Measurements from ENCODE around the gene CFAP97.
"Not testable (repeated sequence)": the region's sequence is repeated elsewhere in the genome, so short reads cannot be mapped to it uniquely, and the experiment has no call there.

Gene CFAP97

DNA sequence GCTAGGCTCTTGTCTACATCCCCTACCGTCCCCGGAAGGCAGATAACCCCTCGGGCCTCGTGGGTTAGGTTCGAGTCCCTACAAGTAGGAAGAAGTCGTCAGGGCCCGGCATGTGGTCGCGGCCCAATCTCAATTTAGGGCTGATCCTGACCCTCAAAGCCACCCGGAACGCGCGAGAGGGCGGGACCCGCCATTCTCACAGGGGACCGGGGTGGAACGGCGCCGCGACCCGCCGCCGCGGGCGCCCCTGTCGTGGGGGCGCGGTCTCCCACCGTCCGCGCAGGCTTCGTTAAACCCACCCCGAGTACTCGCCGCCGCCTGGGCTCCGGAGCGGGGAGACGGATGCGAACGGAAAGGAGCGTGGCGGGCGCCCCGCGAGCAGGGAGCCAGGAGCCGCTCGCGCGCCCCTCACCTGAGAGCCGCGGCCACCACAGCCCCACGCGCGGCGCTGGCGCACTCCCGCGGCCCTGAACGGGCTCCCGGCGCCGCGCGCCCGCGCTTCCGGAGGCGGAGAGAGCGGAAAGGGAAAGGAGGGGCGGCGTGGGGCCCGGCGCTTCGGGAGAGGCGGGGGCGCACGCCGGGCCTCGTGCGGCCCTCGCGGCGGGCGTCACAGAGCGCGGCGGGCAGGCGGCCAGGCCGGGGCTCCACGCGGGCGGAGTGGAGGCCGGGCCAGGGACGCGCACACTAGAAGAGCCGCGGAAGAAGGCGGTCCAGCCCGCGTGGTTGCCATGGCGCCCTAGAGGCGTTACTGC is at the start of gene CFAP97:
Gene CFAP97 (minus strand): TSS at position 515 of the 752 bp plus-strand sequence. CDS start 12,804 bp downstream, outside the sequence.
- Histone ChIP-seq H3K36me3 (ENCODE audit: control insufficient read depth, insufficient read depth, low read length) (no peaks in the 10 kb centered on the region), H3K9me3 (ENCODE audit: control insufficient read depth, insufficient read depth, low read length) (no peaks in the 10 kb centered on the region), H3K4me1 (ENCODE audit: control insufficient read depth, insufficient read depth, low read length) (peaks cover 12% of the 10 kb centered on the region), H3K4me3 (ENCODE audit: low read depth, low read length) (peak within 1 kb of the TSS; percentile 58), H3K9ac (ENCODE audit: low read depth, low read length) (peak within 1 kb of the TSS; percentile 50), H3K27me3 (ENCODE audit: control insufficient read depth, insufficient read depth, low read length) (peaks cover 15% of the 10 kb centered on the region)

DNA sequence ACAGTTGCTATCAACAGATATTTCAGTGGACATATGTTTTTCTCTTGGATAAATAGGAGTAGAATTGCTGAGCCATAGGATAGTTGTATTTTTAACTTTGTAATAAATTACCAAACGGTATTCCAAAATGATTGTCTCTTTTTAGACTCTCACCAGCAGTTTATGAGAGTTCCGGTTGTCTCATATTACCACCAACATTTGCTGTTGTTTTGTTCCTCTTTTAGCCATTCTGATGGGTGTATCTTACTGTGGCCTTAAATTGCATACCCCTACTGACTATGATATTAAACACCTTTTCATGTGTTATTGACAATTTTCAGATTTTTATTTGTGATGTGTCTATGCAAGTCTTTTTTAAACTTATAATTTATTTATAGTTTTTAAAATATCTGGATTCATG is 45.3 kb upstream of the CFAP97 start:
- Histone ChIP-seq H3K4me3 (ENCODE audit: low read depth, low read length) (no peak overlapping the region), H3K4me1 (ENCODE audit: control insufficient read depth, insufficient read depth, low read length) (peaks cover 5% of the 10 kb centered on the region), H3K36me3 (ENCODE audit: control insufficient read depth, insufficient read depth, low read length) (no peaks in the 10 kb centered on the region), H3K9me3 (ENCODE audit: control insufficient read depth, insufficient read depth, low read length) (no peaks in the 10 kb centered on the region), H3K27me3 (ENCODE audit: control insufficient read depth, insufficient read depth, low read length) (no peaks in the 10 kb centered on the region), H3K9ac (ENCODE audit: low read depth, low read length) (no peak overlapping the region)

DNA sequence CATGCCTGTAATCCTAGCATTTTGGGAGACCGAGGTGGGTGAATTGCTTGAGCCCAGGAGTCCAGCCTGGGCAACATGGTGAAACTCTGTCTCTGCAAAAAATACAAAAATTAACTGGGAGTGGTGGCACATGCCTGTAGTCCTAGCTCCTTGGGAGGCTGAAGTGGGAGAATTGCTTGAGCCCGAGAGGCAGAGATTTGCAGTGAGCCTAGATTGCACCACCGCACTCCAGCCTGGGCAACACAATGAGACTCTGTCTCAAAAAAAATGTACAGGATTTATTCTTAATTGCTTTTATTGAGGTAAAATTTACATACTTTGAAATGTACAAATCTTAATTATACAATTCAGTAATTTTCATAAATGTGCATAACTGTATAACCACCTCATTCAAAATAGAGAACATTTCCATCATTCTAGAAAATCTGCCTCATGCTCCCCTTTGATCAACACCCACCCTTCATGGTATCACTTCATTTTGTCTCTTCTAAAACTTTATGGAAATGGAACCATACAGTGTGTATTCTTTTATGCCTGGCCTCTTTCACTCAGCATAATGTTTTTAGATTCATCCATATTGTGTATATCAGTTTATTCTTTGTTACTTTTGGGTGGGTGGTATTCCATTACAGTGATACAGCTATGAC is 44.7 kb upstream of the CFAP97 start:
- Histone ChIP-seq H3K9ac (ENCODE audit: low read depth, low read length) (no peak overlapping the region), H3K4me1 (ENCODE audit: control insufficient read depth, insufficient read depth, low read length) (peaks cover 5% of the 10 kb centered on the region), H3K4me3 (ENCODE audit: low read depth, low read length) (no peak overlapping the region), H3K9me3 (ENCODE audit: control insufficient read depth, insufficient read depth, low read length) (no peaks in the 10 kb centered on the region), H3K27me3 (ENCODE audit: control insufficient read depth, insufficient read depth, low read length) (no peaks in the 10 kb centered on the region), H3K36me3 (ENCODE audit: control insufficient read depth, insufficient read depth, low read length) (no peaks in the 10 kb centered on the region)

DNA sequence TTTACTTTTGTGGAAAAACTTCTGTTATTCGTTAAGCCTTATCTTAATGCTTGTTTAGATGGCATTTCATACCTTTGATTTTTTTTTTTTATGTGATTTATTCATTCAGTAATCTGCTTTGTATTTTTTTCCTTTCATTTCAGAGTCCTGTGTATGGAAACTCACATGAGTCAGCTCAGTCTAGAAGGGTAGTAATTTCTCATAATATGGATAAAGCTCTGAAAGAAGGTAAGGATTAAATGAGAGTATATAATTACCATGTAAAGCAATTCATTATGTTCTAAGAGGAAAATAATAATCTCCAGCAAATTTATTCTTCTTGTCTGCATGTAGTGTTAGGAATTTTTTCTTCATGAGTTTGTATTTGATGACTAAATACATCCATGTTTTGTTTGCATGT is 43.4 kb upstream of the CFAP97 start:
- Histone ChIP-seq H3K27me3 (ENCODE audit: control insufficient read depth, insufficient read depth, low read length) (no peaks in the 10 kb centered on the region), H3K9ac (ENCODE audit: low read depth, low read length) (no peak overlapping the region), H3K36me3 (ENCODE audit: control insufficient read depth, insufficient read depth, low read length) (no peaks in the 10 kb centered on the region), H3K4me1 (ENCODE audit: control insufficient read depth, insufficient read depth, low read length) (peaks cover 3% of the 10 kb centered on the region), H3K4me3 (ENCODE audit: low read depth, low read length) (no peak overlapping the region), H3K9me3 (ENCODE audit: control insufficient read depth, insufficient read depth, low read length) (no peaks in the 10 kb centered on the region)

DNA sequence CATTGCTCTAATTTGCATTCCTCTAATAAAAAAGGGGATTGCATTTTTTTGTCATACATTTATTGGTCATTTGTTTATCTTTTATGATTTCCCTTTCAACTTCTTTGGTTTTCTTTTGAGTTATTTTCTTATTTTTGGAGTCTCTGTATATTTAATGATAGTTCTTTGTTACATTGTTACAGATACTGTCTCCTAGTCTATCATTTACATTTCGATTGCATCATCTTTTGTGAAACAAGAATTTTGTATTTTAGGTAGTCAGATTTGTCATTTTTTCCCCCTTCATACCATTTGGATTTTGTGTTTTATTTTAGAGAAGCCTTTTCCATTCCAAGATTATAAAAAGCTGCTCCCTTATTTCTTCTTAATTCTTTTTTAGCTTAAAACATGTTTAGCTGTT is 42.7 kb upstream of the CFAP97 start:
- Histone ChIP-seq H3K9ac (ENCODE audit: low read depth, low read length) (no peak overlapping the region), H3K9me3 (ENCODE audit: control insufficient read depth, insufficient read depth, low read length) (no peaks in the 10 kb centered on the region), H3K27me3 (ENCODE audit: control insufficient read depth, insufficient read depth, low read length) (no peaks in the 10 kb centered on the region), H3K36me3 (ENCODE audit: control insufficient read depth, insufficient read depth, low read length) (no peaks in the 10 kb centered on the region), H3K4me3 (ENCODE audit: low read depth, low read length) (no peak overlapping the region), H3K4me1 (ENCODE audit: control insufficient read depth, insufficient read depth, low read length) (peaks cover 2% of the 10 kb centered on the region)

DNA sequence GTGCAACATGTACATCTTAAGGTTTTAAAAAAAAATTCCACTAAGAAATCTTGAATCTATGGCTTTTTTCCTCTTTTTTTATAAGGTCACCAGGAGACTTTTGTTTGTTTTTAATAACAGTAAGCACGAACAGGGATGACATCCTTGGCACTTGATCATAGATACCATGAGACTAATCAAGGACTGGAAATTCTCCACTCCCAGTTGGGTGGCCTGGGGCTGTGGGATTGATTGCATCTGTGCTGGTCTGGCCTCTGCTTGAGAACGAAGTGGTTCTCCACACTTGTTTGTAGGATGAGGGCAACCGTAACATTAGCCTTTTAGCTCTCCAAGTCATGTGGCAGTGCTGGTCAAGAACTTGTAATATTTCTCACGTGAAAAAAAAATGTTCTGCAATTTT is 41.0 kb upstream of the CFAP97 start:
- Histone ChIP-seq H3K4me1 (ENCODE audit: control insufficient read depth, insufficient read depth, low read length) (no peaks in the 10 kb centered on the region), H3K9me3 (ENCODE audit: control insufficient read depth, insufficient read depth, low read length) (no peaks in the 10 kb centered on the region), H3K9ac (ENCODE audit: low read depth, low read length) (no peak overlapping the region), H3K27me3 (ENCODE audit: control insufficient read depth, insufficient read depth, low read length) (no peaks in the 10 kb centered on the region), H3K4me3 (ENCODE audit: low read depth, low read length) (no peak overlapping the region), H3K36me3 (ENCODE audit: control insufficient read depth, insufficient read depth, low read length) (no peaks in the 10 kb centered on the region)

DNA sequence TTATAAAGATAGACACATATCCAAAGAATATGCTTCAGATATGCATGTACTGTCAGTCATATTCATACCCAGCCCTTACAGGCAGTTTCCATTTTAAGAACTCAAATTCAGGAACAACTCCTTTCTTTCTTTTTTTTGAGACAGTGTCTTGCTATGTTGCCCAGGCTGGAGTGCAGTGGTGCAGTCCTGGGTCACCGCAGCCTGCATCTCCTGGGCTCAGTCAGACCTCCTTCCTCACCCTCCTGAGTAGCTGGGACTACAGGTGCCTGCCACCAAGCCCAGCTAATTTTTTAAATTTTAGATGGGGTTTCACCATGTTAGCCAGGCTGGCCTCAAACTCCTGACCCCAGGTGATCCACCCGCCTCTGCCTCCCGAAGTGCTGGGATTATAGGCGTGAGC is 40.1 kb upstream of the CFAP97 start:
- H3K27me3 ChIP-seq (ENCODE audit: control insufficient read depth, insufficient read depth, low read length), result no peaks in the 10 kb centered on the region
- no peak overlapping the region for H3K9ac ChIP-seq (ENCODE audit: low read depth, low read length)
- no peaks in the 10 kb centered on the region for H3K9me3 ChIP-seq (ENCODE audit: control insufficient read depth, insufficient read depth, low read length)
- no peak overlapping the region for H3K4me3 ChIP-seq (ENCODE audit: low read depth, low read length)
- H3K36me3 ChIP-seq (ENCODE audit: control insufficient read depth, insufficient read depth, low read length), result no peaks in the 10 kb centered on the region
- H3K4me1 ChIP-seq (ENCODE audit: control insufficient read depth, insufficient read depth, low read length), result no peaks in the 10 kb centered on the region

DNA sequence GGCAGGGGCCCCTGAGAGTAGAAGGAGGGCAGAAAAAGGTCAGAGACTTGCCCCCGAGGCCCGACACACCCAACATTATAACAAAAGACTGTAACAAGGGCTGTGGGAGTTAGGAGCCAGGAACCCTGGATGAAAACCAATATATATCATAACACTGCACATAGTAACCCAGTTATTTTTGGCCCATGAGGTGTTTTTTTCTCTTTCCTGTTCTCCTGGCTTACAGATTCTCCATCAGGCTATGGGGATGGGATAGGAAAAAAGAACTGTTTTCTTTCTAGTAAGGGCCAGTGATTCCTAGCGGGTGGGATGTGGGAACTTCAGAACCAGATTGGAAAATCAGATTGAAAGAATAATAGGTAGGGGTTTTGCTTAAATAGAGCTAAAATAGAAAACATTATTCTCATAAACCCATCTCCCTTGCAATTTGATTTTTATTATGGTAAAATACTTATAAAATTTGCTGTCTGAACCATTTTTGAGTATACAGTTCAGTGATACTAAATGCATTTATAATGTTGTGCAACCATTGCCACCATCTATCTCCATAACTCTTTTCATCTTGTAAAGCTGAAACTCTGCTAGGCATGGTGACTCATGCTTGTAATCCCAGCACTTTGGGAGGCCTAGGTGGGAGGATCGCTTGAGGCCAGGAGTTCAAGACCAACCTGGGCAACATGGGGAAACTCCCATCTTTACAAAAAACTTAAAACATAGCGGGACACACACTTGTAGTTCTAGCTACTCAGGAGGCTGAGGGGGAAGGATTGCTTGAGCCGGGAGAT is 39.1 kb upstream of the CFAP97 start:
- no peaks in the 10 kb centered on the region for H3K36me3 ChIP-seq (ENCODE audit: control insufficient read depth, insufficient read depth, low read length)

DNA sequence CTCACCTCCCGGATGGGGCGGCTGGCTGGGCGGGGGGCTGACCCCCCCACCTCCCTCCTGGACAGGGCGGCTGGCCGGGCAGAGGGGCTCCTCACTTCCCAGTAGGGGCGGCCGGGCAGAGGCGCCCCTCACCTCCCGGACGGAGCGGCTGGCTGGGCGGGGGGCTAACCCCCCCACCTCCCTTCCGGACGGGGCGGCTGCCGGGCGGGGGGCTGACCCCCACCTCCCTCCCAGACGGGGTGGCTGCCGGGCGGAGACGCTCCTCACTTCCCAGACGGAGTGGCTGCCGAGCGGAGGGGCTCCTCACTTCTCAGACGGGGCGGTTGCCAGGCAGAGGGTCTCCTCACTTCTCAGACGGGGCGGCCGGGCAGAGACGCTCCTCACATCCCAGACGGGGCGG is 36.7 kb upstream of the CFAP97 start:
- not testable (repeated sequence) for H3K9me3 ChIP-seq (ENCODE audit: control insufficient read depth, insufficient read depth, low read length); H3K9ac ChIP-seq (ENCODE audit: low read depth, low read length); H3K36me3 ChIP-seq (ENCODE audit: control insufficient read depth, insufficient read depth, low read length); H3K27me3 ChIP-seq (ENCODE audit: control insufficient read depth, insufficient read depth, low read length); H3K4me3 ChIP-seq (ENCODE audit: low read depth, low read length); H3K4me1 ChIP-seq (ENCODE audit: control insufficient read depth, insufficient read depth, low read length)

More for the DNA sequence above, 39.1 kb upstream of the CFAP97 start:
- Histone ChIP-seq H3K27me3 (ENCODE audit: control insufficient read depth, insufficient read depth, low read length) (no peaks in the 10 kb centered on the region), H3K9me3 (ENCODE audit: control insufficient read depth, insufficient read depth, low read length) (no peaks in the 10 kb centered on the region), H3K9ac (ENCODE audit: low read depth, low read length) (no peak overlapping the region), H3K4me3 (ENCODE audit: low read depth, low read length) (no peak overlapping the region), H3K4me1 (ENCODE audit: control insufficient read depth, insufficient read depth, low read length) (no peaks in the 10 kb centered on the region)

DNA sequence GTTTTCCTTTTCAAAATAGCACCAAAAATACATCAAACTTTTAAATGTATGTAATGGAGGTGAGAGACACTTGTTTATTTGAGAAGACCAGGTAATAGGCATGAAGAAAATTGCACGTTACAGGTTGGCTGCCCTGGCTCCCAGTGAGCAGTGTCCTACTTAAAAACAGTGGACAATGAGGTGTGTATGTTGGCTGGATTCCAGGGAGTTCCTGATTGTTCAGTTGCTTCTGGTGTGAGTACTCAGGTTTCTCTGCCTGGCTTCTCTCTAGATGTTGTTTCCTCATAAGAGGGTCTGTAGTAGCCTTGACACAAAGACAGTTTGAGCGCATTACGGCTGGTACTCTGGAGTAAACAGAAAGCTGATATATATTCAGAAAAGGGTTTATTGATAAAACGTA is 35.0 kb upstream of the CFAP97 start:
- Histone ChIP-seq H3K27me3 (ENCODE audit: control insufficient read depth, insufficient read depth, low read length) (no peaks in the 10 kb centered on the region), H3K9ac (ENCODE audit: low read depth, low read length) (no peak overlapping the region), H3K4me3 (ENCODE audit: low read depth, low read length) (no peak overlapping the region), H3K4me1 (ENCODE audit: control insufficient read depth, insufficient read depth, low read length) (no peaks in the 10 kb centered on the region), H3K36me3 (ENCODE audit: control insufficient read depth, insufficient read depth, low read length) (no peaks in the 10 kb centered on the region), H3K9me3 (ENCODE audit: control insufficient read depth, insufficient read depth, low read length) (no peaks in the 10 kb centered on the region)

DNA sequence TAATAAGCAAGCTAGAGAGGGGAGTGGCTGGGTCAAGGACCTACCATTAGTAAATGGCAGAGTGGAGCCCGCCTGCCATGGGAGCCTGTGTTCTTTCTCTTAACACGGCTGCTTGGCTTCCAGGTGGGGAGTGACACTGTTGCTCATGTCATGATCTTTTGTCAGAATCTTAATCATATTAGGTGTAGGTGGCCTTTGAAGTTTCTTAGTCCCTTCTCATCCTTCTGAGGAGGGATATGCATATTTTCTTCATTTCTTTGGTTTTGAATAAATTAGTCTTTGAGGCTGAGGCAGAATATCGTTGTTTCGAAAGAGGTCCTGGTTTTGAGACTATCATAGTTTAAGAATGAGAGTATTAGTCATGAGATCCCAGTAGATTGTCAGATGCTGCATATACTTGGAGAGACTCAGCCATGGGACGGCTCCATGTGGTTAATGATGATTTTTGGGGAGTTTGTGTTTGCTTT is 34.4 kb upstream of the CFAP97 start:
- no peaks in the 10 kb centered on the region for H3K36me3 ChIP-seq (ENCODE audit: control insufficient read depth, insufficient read depth, low read length)
- no peaks in the 10 kb centered on the region for H3K9me3 ChIP-seq (ENCODE audit: control insufficient read depth, insufficient read depth, low read length)
- no peaks in the 10 kb centered on the region for H3K27me3 ChIP-seq (ENCODE audit: control insufficient read depth, insufficient read depth, low read length)
- H3K4me3 ChIP-seq (ENCODE audit: low read depth, low read length), result no peak overlapping the region
- H3K4me1 ChIP-seq (ENCODE audit: control insufficient read depth, insufficient read depth, low read length), result no peaks in the 10 kb centered on the region
- no peak overlapping the region for H3K9ac ChIP-seq (ENCODE audit: low read depth, low read length)
